Stimulated activated CD8-positive, alpha-beta memory T cell treated with anti-CD3 and anti-CD28 coated beads, Interleukin-4, amount 100 ng/mL, for 24 hours (primary cell): ENCODE measurements around the gene CACNA1D.

ENCODE experiments used
- DNase-seq: peaks from one replicate; pipeline ENCODE4 v3.0.0-alpha.2; 2020; ENCODE audit warnings: low read depth

The CACNA1D gene

DNA sequence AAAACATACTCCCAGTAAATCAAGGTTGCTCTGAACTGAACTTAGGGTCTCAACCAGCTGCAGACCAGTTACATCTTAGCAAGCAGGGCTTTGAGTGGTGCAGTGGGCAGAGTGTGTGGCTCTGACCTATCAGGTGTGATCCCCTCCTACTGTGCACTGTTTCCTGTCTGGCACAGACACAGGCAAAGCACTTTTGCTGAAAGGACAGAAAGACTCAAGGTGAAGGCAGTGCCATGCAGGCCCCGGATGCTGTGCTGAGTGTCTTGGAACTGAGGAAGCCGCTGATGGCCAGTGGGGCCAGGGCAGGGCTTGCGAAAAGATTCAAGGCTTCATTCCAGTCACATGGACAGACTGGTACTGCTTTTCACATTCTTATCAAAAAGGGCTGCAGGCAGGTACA, 85.2 kb downstream of the CACNA1D start:
- no peak for DNase-seq

DNA sequence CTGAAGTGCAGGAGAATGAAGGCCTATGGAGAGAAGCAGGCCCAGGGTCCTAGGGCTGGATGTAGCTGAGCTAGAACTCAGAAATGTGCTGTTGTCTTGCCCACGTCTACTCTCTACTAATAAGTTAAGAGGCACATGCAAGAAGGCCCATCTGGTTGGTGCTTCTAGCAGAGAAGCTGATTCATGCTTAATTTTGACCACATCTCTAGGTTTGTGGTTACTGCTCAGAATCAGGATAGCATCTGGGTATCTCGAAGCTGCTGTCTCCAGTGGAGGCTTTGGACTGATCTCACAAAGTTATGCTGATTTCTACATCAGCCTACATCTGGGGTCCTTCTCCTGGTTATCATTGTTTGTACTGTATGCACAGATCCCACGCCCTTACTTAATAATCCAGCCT, 87.3 kb downstream of the CACNA1D start:
- no peak for DNase-seq

DNA sequence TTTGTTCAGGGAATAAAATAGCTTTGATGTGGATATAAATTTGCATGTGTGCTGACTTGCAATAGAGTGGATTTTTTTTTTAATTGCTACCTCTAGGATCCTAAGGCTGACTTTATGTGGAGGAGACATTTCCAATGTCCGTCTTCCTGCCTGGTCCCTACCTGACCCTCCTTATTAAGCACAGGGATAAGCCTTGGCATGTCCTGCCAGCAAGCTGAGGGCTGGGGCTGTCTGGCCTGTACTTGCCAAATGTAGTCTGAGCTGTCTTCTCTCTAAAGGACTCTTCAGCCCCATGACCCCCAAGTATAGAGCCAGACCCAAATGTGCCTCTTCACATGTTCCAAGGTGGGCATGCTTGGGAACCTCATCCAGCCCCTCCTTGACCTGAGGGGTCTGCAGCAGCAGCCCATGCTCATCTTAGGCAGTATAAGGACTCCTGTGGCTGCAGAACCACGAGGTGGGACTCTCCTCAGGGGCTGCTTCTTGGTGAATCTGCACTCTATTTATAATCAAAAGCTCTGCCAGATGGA, 88.8 kb downstream of the CACNA1D start:
- DNase-seq = no peak

DNA sequence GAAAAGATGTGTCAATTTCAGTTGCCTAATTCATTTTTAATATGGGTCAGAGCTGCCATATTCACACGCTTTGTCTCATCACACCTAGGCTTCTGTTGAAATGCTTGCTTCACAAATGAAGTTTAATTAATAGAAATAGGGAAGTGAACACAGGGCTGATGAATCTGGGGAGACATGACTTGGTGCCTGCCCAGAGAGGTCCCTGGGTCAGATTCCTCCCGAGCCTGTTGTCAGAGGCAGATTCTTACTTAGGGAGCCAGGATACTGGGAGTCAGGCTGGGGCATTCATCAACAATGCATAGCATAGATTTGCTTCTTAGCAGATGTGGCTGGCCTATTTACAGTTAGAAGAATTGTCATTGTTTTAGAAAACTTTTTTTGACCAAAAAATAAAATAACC, 90.6 kb downstream of the CACNA1D start:
- no peak for DNase-seq

DNA sequence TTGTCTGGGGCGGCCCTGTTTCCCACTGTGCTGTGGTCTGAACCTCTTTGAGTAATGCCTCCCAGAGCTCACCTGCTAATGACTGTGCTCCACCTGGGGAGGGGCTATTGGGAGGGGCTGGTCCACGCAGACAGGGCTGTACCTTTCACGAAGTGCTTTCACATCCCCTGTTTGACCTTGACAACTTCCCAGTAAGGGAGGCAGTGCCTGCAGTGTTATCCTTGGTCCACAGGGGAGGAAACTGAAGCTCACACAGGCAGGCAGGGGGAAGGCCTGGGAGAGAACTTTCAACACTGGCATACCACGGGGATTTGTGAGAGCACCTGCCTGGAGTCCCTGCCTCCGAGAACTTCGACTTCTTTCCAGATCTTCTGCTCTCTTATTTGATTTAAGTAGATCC, 91.2 kb downstream of the CACNA1D start:
- DNase-seq = no peak

DNA sequence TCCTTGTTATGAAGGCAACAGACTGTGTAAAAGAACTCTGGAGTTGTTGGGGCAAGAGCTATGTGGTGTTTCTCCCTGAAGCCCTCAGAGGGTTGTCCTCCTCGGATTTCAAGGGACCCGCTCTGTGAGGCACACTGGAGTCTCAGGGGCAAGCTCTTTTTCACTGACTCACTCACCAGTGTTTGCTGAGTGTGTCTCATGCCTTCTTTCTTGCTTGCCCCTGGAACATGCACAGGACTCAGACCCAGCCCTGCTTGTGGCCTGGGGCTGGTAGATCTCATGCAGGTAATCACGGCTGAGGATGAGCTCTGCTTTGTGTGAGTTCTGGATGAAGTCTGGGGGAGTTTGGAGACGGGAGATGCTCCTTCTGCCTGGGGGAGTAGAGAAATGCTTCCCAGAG, 93.7 kb downstream of the CACNA1D start:
- no peak for DNase-seq

DNA sequence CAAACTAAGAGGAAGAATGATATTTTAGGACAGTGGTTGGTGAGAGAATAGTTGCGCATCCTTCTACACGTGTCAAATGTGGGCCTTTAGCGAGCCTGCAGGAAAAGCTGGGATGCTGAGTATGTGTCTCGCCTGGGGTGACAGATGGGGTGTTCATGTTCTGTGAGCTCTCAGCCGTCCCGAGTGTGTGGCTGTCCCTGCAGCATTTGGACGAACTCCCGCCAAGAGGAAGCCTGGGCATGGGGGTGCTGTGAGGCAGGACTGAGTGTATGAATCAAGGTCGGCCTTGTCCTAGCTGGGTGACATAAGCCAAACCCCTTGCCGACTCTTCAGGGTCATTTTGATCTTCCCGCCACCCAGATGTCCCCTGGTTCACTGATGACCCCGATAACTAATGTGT, 94.8 kb downstream of the CACNA1D start:
- DNase-seq = no peak

DNA sequence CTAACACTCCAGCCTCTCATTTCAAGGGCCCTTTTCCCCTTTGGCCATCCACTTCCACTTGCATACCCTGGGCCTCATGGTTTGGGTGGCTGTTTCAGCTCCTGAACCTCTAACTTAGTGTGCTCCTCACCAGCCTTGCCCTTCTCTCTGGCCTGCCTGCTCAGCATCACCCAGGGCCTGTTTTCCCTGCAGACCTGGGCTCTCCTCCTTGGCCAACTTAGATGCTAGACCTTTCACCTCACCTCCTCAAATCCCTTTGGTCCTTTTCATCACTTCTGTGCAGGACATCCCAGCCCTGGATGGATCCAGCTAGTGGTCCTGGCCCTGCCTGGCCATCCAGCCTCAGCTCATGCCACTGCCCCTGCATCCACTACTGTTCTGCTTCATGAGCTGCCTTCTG, 95.4 kb downstream of the CACNA1D start:
- DNase-seq = no peak

DNA sequence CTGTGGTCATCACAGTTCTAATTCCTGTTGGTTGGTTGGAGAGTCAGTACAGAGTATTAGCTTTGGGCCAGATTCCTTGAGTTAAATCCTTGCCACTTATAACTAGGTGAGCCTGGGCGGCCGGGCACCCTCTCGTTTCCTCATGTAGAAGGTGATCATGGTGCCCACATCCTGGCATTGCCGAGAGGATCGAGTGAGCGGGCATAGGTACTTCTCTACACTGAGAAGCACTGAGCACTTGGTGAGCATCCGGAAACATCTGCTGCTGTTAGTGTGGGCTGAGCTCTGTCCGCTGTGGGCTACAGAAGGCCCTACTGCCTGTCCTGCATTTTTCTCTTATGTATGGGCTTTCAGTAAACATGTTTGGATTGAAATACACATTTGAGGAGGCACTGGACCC, 96.2 kb downstream of the CACNA1D start:
- DNase-seq = no peak

DNA sequence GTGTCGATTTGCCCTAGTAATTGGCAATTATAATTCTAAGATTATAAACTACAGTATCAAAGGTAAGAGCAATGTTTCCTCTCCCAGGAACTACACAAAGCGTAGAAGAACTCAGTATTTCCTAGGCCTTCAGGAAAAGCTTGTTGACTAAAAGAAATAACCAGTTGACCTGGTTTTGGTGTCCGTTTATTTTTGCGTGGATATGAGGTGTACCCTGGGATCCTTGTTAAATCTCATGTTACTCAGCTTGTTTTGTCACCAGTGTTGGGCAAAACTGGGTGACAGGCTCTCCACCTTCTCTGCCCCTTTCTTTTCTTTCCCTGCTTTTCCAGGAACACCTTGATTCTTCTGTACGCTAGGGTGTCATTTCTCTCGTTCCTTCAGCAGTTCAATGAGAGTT, 97.2 kb downstream of the CACNA1D start:
- DNase-seq = no peak

DNA sequence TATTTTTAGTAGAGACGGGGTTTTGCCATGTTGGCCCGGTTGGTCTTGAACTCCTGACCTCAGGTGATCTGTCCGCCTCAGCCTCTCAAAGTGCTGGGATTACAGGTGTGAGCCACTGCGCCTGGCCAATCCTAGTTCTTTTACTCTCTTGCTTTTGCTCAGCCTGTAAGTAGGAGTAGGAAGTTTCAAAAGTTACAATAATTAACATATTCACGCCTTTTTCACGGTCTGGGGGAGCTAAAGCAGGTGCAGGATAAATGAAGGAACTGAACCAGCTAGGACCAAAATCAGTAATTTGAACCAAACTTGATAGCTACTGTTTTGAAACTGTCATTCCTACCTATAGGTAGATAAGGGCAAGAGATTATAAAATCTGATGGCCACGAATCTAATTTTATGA, 98.5 kb downstream of the CACNA1D start:
- DNase-seq = no peak

DNA sequence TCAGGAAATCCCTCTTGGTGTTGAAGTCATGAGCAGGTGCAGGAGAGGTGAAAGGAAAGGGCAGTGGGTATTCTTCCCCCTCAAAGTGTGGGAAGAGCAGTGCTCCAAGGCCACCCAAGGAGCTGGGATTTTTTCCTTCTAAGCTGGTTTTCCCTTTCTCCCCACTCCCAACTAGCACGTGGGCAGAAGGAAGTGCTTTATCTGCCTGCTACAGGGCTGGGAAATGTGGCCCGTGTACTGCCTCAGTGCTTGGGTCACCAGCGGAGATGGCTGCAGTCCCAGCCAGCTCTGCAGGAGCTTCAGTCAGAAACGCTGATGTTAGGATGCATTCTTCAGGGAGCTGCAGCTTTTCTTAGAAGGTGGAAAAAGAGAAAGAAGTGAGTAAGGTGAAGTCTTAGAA, 99.2 kb downstream of the CACNA1D start:
- no peak for DNase-seq

DNA sequence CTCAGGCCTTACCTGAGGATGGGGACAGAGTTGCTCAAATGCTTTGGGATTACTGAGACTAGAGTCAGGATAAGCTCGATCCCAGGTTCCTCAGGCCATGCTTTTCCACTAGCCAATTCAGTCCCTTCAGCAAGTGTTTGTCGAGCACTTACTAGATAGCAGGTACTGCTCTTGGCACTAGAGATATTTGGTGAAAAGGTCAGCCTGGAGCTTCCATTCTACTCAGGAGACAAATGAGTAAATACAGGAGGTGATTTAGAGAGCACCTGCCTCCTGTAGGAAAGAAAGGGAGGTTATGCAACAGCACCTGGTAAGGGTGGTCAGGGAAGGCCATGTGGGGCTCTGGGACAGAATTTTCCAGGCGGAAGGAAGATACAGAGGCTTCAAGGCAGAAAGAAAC, 99.9 kb downstream of the CACNA1D start:
- no peak for DNase-seq

DNA sequence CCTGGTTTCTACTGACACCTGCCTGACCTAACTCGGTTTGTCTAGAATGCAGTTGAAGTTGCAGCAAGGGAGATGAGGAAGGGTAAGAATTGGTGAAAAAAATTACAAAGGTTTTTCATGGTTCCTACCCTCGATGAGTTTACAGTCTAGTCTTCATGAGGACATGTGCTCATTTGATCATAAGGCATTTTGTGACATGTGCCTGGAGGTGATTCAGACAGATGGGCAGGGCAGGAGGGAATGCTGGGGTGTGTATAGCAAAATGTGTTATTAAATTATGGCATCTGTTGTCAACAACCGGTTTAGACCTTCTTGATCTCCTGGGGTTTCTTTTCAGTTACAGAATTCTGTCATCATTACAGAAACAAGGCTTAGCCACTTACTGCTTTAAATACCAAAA, 101.2 kb downstream of the CACNA1D start:
- DNase-seq = no peak

DNA sequence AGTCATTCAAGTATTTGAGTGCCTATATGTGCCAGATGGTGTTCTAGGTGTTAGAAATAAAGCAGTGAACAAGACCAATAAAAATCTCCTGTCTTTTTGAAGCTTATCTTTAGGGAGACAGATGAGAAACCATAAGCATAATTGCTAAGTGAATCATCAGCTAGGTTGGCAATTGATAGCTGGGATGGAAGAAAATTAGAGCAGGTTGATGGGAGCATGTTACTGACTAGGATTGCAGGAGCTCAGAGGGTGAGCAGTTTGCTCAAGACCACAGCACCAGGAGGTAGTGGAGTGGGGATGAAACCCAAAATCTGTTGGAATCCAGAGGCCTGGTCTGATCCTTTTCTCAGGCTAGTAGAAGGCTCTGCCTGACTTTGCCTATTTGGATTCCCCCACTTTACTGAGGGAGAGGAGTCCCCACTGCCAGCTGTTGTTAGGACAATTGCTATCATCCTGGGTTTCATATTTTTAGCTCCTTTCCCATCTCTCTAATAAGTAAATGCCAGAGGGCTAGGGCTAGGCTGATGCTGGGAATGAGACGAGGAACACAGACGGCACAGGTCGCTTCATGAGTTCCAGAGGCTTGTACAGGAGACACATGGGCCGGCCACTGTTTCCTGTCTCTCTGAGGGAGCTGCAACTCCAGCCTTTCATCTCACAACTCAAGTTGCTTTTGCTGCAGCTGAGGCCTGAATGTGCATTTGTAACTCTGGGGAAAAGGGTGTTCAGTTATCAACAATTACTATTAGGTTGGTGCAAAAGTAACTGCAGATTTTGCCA, 102.9 kb downstream of the CACNA1D start:
- DNase-seq = no peak

DNA sequence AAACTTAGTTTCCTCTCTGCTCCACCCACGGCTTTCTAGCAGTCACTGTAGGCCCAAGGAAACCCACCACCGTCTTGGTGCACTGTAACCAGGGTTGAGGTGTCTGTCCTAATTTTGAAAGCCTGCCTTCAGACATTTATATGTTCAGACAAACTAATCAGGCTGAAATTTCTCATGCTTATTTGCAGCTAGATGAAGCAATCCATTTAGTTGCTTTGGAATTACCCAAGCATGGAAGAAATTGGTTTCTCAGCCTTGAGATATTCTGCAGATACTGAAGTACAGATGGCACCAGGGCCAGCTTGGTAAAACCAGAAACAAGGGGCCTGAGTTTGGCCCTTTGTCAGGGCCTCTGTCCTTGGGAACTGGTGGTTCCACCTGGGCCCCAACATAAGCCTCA, 105.4 kb downstream of the CACNA1D start:
- no peak for DNase-seq

DNA sequence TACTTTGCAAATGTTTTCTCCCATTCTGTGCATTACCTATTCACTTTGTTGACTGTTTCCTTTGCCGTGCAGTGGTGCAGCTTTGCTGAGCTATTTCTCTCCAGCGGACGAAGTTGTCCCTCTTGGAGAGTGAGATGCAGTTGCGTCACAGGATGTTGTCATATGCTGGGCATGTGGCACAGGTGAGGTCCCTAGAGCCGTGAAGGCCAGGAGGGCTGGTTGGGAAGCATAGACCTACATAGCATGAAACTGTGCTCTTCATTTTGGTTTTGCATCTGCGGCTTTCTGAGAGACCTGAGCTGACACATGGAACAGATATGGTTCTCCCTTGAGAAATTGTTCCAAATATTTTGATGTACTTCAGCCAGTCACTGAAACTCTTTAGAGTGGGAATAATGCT, 108.5 kb downstream of the CACNA1D start:
- no peak for DNase-seq

DNA sequence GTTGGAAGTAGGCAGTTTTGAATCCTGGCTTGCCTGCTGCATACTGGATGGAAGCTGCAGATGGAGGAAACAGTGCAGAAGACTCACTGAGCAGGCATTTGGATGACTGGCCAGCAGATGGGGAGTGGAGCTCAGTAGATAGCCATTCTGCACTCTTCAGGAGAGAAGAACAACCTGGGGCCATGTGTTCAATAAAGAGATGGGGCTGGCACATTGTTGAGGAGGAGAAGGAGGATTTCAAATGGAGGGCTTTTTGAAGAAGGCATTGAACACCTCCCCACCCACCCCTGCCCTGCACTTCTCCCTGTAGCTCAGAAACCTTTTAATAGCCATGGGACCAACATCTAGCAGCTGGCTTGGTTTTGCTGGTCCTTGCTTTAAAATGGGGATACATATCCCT, 109.8 kb downstream of the CACNA1D start:
- DNase-seq = no peak

DNA sequence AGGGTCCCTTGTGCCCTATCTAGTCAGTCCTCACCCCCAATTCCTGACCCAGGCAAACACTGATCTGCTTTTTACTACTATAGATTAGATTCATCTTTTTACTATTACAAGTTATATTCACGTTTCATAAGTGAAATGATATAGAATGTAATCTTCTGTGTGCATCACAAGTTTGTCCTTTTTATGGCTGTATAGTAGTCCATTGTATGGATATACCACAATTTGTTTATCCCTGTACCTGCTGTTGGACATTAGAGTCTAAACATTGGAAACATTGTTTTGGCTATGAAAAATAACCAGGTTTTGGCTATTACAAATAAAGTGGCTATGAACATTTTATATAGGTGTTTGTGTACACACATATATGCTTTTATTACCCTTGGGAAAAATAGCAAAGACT, 112.4 kb downstream of the CACNA1D start:
- no peak for DNase-seq

DNA sequence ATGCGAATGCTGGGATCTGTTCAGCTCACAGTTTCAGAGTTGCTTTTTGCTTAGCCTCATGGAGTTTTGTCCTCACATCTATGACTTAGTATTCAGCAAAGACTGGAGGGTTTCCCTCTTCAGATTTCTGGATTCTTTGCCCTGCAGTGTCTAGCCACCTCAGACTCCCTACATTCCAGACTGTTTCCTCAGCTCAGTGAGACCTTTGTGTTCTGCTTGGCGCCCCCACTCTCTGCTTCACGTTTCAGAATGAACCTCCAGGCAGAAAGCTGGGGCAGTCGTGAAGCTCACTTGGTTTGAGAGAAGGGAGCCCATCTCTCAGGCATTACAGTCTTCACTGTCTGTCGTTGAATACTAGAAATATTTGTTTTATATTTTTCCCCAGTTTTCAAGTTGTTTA, 118.1 kb downstream of the CACNA1D start:
- no peak for DNase-seq

DNA sequence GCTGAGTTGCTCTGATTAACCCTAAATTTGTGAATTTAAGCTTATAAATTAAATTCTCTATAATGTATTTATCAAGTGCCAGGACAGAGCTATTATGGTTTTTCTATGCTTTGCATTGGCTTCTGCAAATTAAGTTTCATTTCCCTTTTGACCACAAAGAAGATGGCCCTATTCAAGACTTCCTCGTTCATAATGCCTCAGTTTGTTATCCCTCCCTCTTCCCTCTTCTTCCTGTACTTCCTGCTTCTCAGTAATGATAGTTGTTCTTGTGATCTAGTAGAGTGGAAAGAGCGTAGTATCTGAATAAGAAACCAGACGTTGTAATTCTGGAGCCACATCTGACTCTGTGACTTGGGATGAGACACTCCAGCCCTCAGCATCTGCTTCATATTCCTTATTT, 118.7 kb downstream of the CACNA1D start:
- DNase-seq = no peak

DNA sequence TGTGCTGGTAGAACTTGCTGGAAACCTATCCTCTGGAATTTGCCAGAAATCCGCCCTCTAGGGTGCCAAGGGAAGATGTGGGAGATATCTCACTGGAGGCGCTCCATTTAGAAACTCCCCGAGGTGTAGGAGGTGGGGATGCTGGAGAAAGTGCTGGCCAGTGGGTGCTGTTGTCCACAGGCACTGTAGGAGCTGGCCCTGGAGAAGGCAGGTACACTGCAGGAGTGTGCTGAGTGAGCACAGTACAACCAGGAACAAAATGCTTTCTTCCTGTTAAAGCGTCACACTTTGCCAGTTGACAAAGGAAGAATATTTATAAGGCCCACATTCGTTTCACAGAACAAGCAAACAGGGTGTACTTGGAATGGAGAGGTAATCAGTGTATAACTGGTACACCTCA, 119.9 kb downstream of the CACNA1D start:
- no peak for DNase-seq

DNA sequence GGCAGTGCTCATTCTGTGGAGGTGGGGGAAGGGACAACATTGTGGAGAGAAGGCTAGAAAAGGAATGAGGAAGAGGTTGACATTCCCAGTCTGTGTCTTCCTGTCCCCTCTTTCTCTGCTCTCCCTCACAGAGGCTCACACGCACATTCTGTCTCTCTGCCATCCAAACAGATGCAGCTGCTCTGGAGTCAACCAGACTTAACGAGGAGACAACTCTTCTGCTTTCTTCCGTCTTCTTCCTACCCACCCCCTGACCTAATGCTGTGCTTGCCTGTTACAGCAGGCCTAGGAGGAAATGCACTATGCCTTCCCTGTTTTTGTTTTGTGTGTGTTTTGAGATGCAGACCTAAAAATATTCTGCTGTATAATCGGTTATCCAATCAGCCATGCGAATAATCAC, 121.9 kb downstream of the CACNA1D start:
- DNase-seq = no peak
